Measurements from ENCODE around the gene ARHGAP19.

ARHGAP19 gene

GRCh38 chr10:97335188-97335619 lies 42.8 kb upstream of the ARHGAP19 start:
- H3K4me3 ChIP-seq (ENCODE audit: low read depth, low read length) = peak overlapping the region; percentile 65
- no peak for TF ChIP-seq CTCF (IDR thresholded peaks at IDR 0.05; ENCODE audit: low read depth, low read length, missing control alignments)
- DNase-seq (ENCODE audit: low read depth) = no peak
- in situ Hi-C loops (cut with HindIII; ENCODE audit: low sequenced_read_pairs) = no loop called here

GRCh38 chr10:97334370-97335175 lies 42.1 kb upstream of the ARHGAP19 start, which contains the start of gene FRAT2:
TSS of gene FRAT2 (minus strand) at chr10:97334729. CDS start at chr10:97334572, 157 bp downstream.
- peak; percentile 77 for DNase-seq (ENCODE audit: low read depth)
- no peak for TF ChIP-seq CTCF (IDR thresholded peaks at IDR 0.05; ENCODE audit: low read depth, low read length, missing control alignments)
- H3K4me3 ChIP-seq (ENCODE audit: low read depth, low read length) = peak within 1 kb of the TSS; percentile 65
- in situ Hi-C loops (cut with HindIII; ENCODE audit: low sequenced_read_pairs) = no loop called here

- no peak for DNase-seq (ENCODE audit: low read depth)
- peak overlapping the region; percentile 65 for H3K4me3 ChIP-seq (ENCODE audit: low read depth, low read length)
- no peak for TF ChIP-seq CTCF (IDR thresholded peaks at IDR 0.05; ENCODE audit: low read depth, low read length, missing control alignments)
- in situ Hi-C loops (cut with HindIII; ENCODE audit: low sequenced_read_pairs) = no loop called here
Measured at GRCh38 chr10:97333601-97334369, 41.3 kb upstream of the ARHGAP19 start.

GRCh38 chr10:97333351-97333600 lies 40.8 kb upstream of the ARHGAP19 start:
- H3K4me3 ChIP-seq (ENCODE audit: low read depth, low read length) = peak overlapping the region; percentile 65
- in situ Hi-C loops (cut with HindIII; ENCODE audit: low sequenced_read_pairs) = no loop called here
- TF ChIP-seq CTCF (IDR thresholded peaks at IDR 0.05; ENCODE audit: low read depth, low read length, missing control alignments) = peak; percentile 28
- DNase-seq (ENCODE audit: low read depth) = peak; percentile 22

GRCh38 chr10:97332591-97333350 lies 40.3 kb upstream of the ARHGAP19 start:
- TF ChIP-seq CTCF (IDR thresholded peaks at IDR 0.05; ENCODE audit: low read depth, low read length, missing control alignments) = peak; percentile 43
- DNase-seq (ENCODE audit: low read depth) = peak; percentile 53
- H3K4me3 ChIP-seq (ENCODE audit: low read depth, low read length) = peak overlapping the region; percentile 65
- in situ Hi-C loops (cut with HindIII; ENCODE audit: low sequenced_read_pairs) = no loop called here

GRCh38 chr10:97331153-97331703 lies 38.8 kb upstream of the ARHGAP19 start:
- no peak overlapping the region for H3K4me3 ChIP-seq (ENCODE audit: low read depth, low read length)
- DNase-seq (ENCODE audit: low read depth) = no peak
- in situ Hi-C loops (cut with HindIII; ENCODE audit: low sequenced_read_pairs) = no loop called here
- no peak for TF ChIP-seq CTCF (IDR thresholded peaks at IDR 0.05; ENCODE audit: low read depth, low read length, missing control alignments)
